NCI-H1417 treated with DMSO at 0.1 percent for 48 hours (cell line): Measurements from ENCODE around the gene MAGI1.
A peak's percentile ranks its signal among the peaks of the same experiment; 100 is the strongest.

Experiments used
- DNase-seq: peaks from one replicate; lab custom pipeline; 2025; lab: John Stamatoyannopoulos, UW

Gene MAGI1

GRCh38 chr3:65664446-65664845 lies 374.3 kb downstream of the MAGI1 start:
- DNase-seq, result no peak

DNA sequence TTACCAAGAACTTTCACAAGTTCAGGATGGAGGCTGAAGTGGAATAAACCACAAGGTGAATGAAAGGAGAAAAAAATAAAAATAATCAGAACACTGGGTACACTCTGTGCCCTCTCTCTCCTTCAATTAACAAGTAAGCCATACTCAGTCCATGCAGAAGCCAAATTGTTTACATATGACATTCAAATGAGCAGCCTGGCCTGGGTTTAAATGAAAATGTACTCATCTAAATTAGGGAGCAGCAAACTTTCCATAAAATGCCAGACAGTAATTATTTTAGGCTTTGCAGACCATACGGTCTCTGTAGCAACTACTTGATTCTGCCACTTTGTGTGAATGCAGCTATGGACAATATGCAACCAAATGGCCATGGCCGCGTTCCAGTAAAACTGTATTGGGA lies 376.6 kb downstream of the MAGI1 start:
- DNase-seq, result no peak

DNA sequence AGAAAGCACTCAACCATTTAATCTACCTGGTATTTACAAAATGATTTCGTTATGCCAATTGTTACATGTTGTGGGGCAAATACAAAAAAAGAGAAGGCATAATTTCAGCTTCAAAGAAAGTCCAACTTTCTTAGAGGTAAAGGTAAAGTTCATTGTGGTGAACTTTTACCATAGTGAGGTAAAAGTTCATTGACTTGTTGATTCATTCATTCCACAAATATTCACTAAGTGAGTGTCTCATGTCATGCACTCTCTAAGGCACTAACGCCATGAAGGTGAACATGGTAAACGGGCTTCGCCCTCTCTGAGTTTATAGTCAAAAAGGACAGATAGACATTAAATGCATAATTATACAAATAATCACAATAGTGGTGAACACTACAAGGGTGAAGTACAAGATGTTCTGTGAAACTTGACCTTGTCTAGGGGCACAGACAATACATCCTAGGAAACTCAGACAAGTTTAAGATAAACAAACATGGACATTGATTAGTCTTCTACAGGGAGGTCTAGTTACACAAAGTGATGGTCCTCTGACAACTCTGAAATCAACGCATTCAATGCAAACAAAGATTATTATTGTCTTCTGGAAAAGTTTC lies 378.6 kb downstream of the MAGI1 start:
- DNase-seq, result no peak

GRCh38 chr3:65659396-65659795 lies 379.3 kb downstream of the MAGI1 start:
- DNase-seq, result no peak

DNA sequence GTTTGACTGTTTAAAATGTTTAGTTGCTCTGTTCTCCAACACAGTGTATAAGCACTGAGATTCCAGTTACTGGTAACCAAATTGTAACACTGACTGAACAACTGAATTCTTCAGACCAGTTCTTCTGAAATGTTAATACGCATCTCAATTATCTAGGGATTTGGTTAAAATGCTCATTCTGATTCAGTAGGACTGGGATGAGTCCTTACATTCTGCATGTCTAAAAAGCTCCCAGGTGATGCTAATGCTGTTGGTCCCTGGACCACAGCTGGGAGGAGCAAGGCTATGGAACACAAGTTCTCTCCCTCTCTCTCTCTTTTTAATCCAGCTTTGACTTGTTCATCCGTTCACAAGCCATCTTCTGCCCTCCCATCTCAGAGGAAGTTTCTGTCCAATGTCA lies 380.3 kb downstream of the MAGI1 start:
- no peak for DNase-seq

GRCh38 chr3:65655061-65655460 lies 383.7 kb downstream of the MAGI1 start:
- no peak for DNase-seq

DNA sequence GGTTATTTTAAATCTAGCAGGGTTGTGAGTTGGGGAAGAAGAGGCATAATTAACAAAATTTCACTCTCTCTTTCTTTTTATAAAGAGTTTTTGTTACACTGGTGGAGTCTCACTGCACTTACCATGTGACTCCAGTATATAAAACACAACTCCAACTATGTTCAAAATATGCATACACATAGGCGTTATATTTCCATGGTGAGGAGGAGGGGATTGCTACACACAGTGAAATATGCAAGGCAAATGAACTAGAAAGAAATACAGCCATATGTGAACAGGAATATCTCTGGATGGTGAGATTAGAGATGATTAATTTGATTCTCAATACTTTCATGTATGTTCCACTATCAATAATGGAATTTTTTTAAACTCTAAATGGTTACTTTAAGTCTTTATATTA lies 385.0 kb downstream of the MAGI1 start:
- DNase-seq, result no peak

- DNase-seq, result no peak
Measured at GRCh38 chr3:65650247-65650646, 388.5 kb downstream of the MAGI1 start.

DNA sequence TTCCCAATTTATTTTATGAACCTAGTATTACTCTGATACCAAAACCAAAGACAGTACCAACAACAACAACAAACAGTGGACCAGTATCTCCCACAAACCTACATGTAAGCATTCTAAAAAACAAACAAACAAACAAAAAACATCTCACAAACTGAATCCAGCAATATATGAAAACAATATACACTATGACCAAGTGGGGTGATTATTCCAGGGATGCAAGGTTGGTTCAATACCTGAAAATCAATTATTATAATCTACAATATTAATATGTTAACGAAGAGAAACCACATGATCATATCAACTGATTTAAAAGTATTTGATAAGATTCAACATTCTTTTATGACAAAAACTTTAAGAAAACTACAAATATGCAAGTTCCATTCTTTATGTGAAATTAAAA lies 391.3 kb downstream of the MAGI1 start:
- DNase-seq, result no peak

GRCh38 chr3:65642883-65643282 lies 395.8 kb downstream of the MAGI1 start:
- no peak for DNase-seq

DNA sequence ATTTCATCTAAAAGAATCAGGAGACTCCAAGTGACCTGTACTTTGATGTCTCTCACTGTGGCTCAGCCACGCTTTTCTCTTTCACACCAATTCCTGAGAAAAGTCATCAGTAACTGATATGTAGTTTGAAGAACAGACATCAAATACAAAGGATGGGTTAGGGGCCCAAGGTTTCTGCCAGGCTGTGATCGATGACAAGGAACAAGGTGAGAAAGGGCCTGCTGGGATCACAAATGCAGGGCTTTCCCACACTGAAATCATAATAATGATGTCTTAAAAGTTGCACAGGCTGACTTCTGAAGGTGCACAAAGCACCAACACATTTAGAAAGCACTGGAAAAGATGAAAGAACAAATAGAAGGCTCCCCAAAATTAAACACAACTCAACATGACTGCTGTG lies 396.9 kb downstream of the MAGI1 start:
- DNase-seq, result no peak

DNA sequence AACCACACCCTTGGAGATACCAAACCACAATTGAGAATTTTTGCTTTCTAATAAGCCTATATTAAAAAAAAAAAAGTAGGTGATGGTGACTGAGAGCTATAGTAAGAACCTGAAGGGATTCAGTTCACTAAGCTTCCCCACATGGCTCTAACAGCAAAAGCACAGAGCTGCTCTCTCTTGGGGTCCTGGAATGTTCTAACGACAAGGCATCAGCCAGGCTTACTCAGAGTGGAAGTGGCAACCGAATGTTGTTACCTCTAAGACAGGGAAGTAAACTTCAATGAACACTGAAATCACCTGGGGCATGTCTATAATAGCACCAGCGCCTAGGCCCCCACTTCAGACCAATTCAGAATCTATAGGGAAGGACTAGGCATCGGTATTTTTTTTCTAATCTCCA lies 397.7 kb downstream of the MAGI1 start:
- DNase-seq, result no peak

- no peak for DNase-seq
Measured at GRCh38 chr3:65639444-65639843, 399.3 kb downstream of the MAGI1 start.

GRCh38 chr3:65638301-65638700 lies 400.4 kb downstream of the MAGI1 start:
- no peak for DNase-seq

DNA sequence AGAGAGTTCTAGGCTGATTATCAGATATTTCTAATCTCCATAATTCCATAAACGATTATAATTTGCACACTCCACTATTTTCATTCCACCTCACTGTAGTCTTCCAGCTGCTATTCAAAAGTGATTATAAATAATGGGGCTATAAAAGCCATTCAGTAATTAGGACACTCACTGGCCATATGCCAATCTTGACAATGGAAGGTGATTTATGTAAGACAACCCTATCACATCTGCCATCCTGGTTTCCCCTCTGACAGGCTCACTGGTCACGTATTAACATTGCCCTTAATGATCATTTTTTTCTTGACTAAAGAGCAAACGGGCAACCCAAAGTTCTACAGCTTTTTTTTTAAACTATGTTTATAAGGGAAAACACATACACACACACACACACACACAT lies 402.4 kb downstream of the MAGI1 start:
- DNase-seq, result peak; percentile 81

DNA sequence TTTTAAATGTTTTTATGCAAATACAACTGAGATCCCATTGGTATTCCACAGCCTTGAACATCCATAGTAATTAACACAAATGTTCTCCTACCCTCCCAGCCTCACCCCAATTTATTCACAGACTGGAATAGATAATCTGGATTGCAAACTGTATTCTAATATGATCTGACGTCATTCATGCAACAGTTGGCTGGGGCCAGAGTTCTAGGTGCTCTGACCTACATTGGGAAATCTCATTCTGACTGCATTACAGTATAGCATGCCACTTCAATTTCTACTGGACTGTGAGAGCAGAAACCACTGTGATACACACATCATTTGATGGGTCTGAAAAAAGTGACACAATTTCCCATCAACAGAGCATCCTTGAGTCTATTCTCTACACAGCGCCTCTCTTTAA lies 403.1 kb downstream of the MAGI1 start:
- no peak for DNase-seq

DNA sequence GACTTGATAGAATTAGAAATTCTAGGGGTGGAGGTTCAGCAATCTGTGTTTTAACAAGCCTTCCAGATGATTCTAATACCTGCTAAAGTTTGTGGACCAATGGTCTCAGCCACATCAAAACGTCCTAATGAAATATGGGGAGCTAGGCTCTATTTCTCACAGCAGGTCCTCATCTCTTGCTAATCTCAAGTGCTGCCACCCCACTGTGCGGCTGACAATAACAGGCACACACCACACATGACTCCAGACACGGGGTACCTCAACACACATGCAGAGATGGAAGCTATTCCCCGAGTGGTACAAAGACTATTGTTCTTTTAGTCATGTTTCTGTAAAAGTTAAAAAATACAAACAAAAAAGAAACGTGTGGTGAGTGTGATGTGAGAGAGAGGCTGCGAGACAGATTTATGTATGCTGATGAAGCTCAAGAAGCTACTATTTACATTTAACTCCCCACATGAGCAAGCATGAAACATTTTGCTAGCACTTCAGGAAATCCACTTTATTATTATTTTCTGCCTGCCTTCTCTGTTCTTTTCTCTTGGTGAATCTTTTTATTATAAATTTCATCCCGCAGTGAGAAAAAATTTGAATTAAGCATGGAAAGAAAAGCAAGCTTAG lies 405.6 kb downstream of the MAGI1 start:
- DNase-seq, result no peak

DNA sequence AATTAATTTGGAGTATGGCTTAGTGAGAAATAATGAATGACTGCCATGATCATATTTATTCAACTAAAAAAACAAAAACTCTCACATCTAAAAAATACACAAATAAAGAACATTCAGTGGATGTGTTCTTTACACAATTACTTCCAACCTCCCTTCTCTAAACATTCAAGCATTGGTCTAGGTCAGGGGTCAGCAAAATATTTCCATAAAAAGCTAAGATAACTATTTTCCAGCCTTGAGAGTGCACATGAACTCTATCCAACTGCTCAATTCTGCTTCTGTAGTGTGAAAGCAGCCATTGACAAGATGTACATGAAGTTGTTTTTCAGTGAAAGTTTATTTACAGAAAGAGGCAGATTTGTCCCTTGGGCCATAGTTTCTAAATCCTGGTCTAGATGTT lies 406.3 kb downstream of the MAGI1 start:
- DNase-seq, result no peak

GRCh38 chr3:65628978-65629377 lies 409.7 kb downstream of the MAGI1 start:
- DNase-seq, result no peak

- DNase-seq, result no peak
Measured at GRCh38 chr3:65627062-65627461, 411.7 kb downstream of the MAGI1 start.

- no peak for DNase-seq
Measured at GRCh38 chr3:65625305-65625704, 413.4 kb downstream of the MAGI1 start.

- no peak for DNase-seq
Measured at GRCh38 chr3:65623362-65623761, 415.4 kb downstream of the MAGI1 start.

GRCh38 chr3:65619888-65620287 lies 418.8 kb downstream of the MAGI1 start:
- no peak for DNase-seq

GRCh38 chr3:65619451-65619881 lies 419.3 kb downstream of the MAGI1 start:
- DNase-seq, result no peak
